ENCODE results near the gene SYNDIG1.

- TF ChIP-seq CTCF (IDR thresholded peaks at IDR 0.05) (no peak), POLR2A (IDR thresholded peaks at IDR 0.05) (no peak)
Observed at GRCh38 chr20:24670981-24671380, 201.6 kb downstream of the SYNDIG1 start.
